Gastrocnemius medialis (tissue), 4 donors: ENCODE results near the gene KIAA0319L. TPM values are rescaled to one million over a fixed set of nuclear protein-coding genes. Genes with fewer than 3 reads are reported as not detected.

Experiments
- ATAC-seq, 2 donors: fragments of 150-250 bp; one replicate each; pipeline ENCODE4 v1.9.1; 2016
- DNase-seq, 2 donors: peaks; one replicate each; pipeline ENCODE4 v3.0.0-alpha.2; 2019
- H3K27ac ChIP-seq, 4 donors: fragments of 200-600 bp; sonication (generic); 1 replicate in 1 of 4; 2 replicates in 3 of 4; pipeline ENCODE4 v1.5.1; 2016 to 2018; ENCODE audit warnings: mild to moderate bottlenecking in 2 of 4, moderate library complexity in 1 of 4
- H3K27me3 ChIP-seq, 3 donors: fragments of 200-600 bp; sonication (generic) in 2 of 3; 1 replicate in 1 of 3; 2 replicates in 2 of 3; pipeline versions ENCODE4 v1.5.1 to v1.6.0; 2016 to 2019; ENCODE audit warnings: mild to moderate bottlenecking in 1 of 3, moderate library complexity in 1 of 3
- H3K36me3 ChIP-seq, 2 donors: fragments of 200-600 bp; sonication (generic) in 1 of 2; one replicate each; pipeline ENCODE4 v1.5.1; 2017 to 2018
- H3K4me1 ChIP-seq, 2 donors: fragments of 200-600 bp; sonication (generic) in 1 of 2; one replicate each; pipeline ENCODE4 v1.5.1; 2016 to 2017; ENCODE audit warnings: mild to moderate bottlenecking in 2 of 2
- H3K4me3 ChIP-seq, 4 donors: fragments of 200-600 bp; sonication (generic) in 3 of 4; 1 replicate in 1 of 4; 2 replicates in 3 of 4; pipeline ENCODE4 v1.5.1; 2016 to 2019; ENCODE audit warnings: mild to moderate bottlenecking in 2 of 4
- H3K9me3 ChIP-seq, 3 donors: fragments of 200-600 bp; sonication (generic) in 2 of 3; 1 replicate in 1 of 3; 2 replicates in 2 of 3; pipeline ENCODE4 v1.5.1; 2016 to 2019
- POLR2A ChIP-seq, 2 donors: fragments of 450-650 bp; IDR thresholded peaks; one replicate each; pipeline ENCODE4 v1.6.1; 2017; ENCODE audit warnings: antibody characterized with exemption in 2 of 2, mild to moderate bottlenecking in 2 of 2, moderate library complexity in 2 of 2
- in situ Hi-C, 4 donors: fragments of 200-750 bp; cut with MboI; loops; one replicate each; pipeline versions ENCODE4 v1.15.0 to v1.8.0; 2017; ENCODE audit warnings: low sequenced_read_pairs in 4 of 4
- intact Hi-C: fragments of 100-400 bp; cut with DNase I; formaldehyde crosslinking; loops from one replicate; pipeline ENCODE4 v1.15.1; 2023; ENCODE audit warnings: low total_unique reads
- total RNA-seq, 4 donors: library from RNA; depleted of rRNA; stranded (reverse); fragments of >200 nt; gene quantifications; one replicate each; pipeline versions ENCODE4 v1.1.0 to v1.2.3, GENCODE V29; 2016
- TF ChIP-seq, protein P1 (sequence below), 5 experiments: fragments of 450-650 bp in 3 of 5; fragments of 200-600 bp in 2 of 5; sonication (generic) in 2 of 5; IDR thresholded peaks in 4 of 5; conservative IDR thresholded peaks in 1 of 5; 1 replicate in 4 of 5; 2 replicates in 1 of 5; pipeline ENCODE4 v1.5.1; 2016 to 2019; ENCODE audit warnings: antibody characterized with exemption in 5 of 5, mild to moderate bottlenecking in 3 of 5, moderate library complexity in 3 of 5

Gene KIAA0319L
- total RNA-seq, 4 donors from 2014 or later: 44.4 to 85.0 (median 69.2) TPM

DNA sequence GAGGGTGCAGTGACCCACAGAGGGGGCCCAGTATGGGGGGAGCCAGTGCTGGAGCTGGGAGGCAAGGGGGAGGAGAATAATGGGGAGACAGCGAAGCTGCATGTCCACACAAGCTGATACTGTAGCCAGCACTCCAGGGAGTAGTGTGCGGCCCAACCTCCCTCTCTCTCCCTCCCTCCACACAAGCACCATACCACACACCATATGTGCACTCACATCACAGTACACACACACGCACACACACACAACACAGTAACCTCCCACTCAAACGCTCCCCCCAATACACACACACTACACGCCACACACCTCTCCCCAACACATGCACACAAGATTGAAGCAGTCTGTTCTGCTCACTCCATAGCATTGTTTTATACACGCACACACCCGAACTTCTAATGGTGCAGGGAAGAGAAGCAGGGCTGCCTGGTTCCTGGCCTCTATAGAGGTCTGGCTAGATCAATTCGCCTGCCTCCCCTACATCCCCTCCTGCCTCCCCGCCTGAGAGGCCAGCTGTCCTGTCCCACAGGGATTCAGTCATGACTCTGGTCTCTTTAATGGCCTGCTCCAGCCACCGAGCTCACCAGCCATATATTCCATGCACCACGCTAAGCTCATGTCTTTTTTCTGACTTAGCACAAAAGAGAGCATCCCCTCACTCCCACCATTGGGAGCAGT is 4.2 kb upstream of the KIAA0319L start:
- in situ Hi-C loops (loop anchor here (5.0 to 10.0 kb wide), 3 partner anchors 109 to 163 kb away; no protein-coding TSS in a partner anchor), intact Hi-C loops (no loop called here)
- ATAC-seq (no peak), DNase-seq (no peak)
- no peak overlapping the region for H3K27ac ChIP-seq
- H3K4me3 ChIP-seq: peak overlapping the region in 2 of 4 donors; percentile 11 to 27
- H3K27me3 ChIP-seq: no peaks in the 10 kb centered on the region
- no peaks in the 10 kb centered on the region for H3K9me3 ChIP-seq
- H3K4me1 ChIP-seq: peaks cover 12 to 32% of the 10 kb centered on the region in 2 donors
- no peak for TF ChIP-seq POLR2A (IDR thresholded peaks at IDR 0.05)
- TF ChIP-seq, protein P1, sequence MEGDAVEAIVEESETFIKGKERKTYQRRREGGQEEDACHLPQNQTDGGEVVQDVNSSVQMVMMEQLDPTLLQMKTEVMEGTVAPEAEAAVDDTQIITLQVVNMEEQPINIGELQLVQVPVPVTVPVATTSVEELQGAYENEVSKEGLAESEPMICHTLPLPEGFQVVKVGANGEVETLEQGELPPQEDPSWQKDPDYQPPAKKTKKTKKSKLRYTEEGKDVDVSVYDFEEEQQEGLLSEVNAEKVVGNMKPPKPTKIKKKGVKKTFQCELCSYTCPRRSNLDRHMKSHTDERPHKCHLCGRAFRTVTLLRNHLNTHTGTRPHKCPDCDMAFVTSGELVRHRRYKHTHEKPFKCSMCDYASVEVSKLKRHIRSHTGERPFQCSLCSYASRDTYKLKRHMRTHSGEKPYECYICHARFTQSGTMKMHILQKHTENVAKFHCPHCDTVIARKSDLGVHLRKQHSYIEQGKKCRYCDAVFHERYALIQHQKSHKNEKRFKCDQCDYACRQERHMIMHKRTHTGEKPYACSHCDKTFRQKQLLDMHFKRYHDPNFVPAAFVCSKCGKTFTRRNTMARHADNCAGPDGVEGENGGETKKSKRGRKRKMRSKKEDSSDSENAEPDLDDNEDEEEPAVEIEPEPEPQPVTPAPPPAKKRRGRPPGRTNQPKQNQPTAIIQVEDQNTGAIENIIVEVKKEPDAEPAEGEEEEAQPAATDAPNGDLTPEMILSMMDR (IDR thresholded peaks at IDR 0.05 in 4 of 5, conservative IDR thresholded peaks at IDR 0.05 in 1 of 5): no peak
- H3K36me3 ChIP-seq: peaks cover 0 to 9% of the 10 kb centered on the region in 2 donors

DNA sequence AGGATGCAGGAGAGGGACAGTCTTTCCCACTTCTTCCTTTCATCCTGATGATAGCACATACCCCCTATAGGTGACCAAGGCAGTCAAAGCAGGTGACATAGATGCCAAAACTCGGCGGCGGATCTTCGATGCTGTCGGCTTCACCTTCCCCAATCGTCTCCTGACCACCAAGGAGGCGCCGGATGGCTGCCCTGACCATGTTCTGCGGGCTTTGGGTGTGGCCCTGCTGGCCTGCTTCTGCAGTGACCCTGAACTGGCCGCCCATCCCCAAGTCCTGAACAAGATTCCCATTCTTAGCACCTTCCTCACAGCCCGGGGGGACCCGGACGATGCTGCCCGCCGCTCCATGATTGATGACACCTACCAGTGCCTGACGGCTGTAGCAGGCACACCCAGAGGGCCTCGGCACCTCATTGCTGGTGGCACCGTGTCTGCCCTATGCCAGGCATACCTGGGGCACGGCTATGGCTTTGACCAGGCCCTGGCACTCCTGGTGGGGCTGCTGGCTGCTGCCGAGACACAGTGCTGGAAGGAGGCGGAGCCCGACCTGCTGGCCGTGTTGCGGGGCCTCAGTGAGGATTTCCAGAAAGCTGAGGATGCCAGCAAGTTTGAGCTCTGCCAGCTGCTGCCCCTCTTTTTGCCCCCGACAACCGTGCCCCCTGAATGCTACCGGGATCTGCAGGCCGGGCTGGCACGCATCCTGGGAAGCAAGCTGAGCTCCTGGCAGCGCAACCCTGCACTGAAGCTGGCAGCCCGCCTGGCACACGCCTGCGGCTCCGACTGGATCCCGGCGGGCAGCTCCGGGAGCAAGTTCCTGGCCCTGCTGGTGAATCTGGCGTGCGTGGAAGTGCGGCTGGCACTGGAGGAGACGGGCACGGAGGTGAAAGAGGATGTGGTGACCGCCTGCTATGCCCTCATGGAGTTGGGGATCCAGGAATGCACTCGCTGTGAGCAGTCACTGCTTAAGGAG is 3.3 kb upstream of the KIAA0319L start:
- H3K27ac ChIP-seq: peak overlapping the region in 1 of 4 donors; percentile 29
- intact Hi-C loops (no loop called here), in situ Hi-C loops (loop anchor here (5.0 to 10.0 kb wide), 3 partner anchors 108 to 164 kb away; no protein-coding TSS in a partner anchor)
- H3K27me3 ChIP-seq: no peaks in the 10 kb centered on the region
- ATAC-seq: no peak
- no peak for TF ChIP-seq POLR2A (IDR thresholded peaks at IDR 0.05)
- TF ChIP-seq, protein P1 (IDR thresholded peaks at IDR 0.05 in 4 of 5, conservative IDR thresholded peaks at IDR 0.05 in 1 of 5): no peak
- no peaks in the 10 kb centered on the region for H3K9me3 ChIP-seq
- DNase-seq: peak; percentile 45 to 73
- H3K4me3 ChIP-seq: peak overlapping the region in 3 of 4 donors; percentile 11 to 27 (median 13)
- peaks cover 0 to 9% of the 10 kb centered on the region in 2 donors for H3K36me3 ChIP-seq
- peaks cover 21 to 41% of the 10 kb centered on the region in 2 donors for H3K4me1 ChIP-seq

DNA sequence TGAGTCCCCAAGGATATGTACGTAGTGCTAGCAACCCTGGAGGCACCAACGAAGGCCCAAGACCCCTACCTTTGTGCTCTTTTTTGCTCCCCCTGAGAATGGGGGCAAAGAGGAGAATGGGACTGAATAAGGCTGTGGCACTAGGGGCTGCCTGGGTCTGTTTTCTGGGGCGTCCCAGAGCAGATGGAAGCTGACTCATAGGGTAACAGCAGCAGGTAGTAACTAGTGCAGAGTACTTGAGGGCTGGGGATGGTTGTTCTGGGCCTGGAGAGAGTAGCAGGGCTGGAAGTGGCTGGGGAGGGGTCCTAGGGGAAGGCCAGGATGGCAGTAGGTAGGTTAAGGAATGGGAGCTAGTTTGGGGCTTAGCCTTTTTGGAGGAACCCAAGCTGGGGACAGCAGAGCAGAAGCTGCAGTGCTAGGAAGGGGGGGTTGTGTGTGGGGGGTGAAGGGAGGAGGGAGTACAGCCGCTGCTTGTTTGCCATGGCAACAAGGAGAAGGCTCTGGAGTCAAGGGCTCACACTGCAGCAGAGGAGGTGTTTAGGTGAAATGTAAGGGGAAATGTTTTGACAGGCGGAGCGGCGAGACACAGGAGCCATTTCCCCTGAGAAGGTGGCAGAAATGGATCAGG is 2.2 kb upstream of the KIAA0319L start:
- Histone ChIP-seq H3K27me3 (no peaks in the 10 kb centered on the region), H3K27ac (no peak overlapping the region), H3K4me1 (peaks cover 32 to 52% of the 10 kb centered on the region in 2 donors), H3K9me3 (no peaks in the 10 kb centered on the region), H3K4me3 (no peak overlapping the region), H3K36me3 (peaks cover 0 to 9% of the 10 kb centered on the region in 2 donors)
- in situ Hi-C loops (loop anchor here in 1 of 4 donors (10.0 kb wide), 1 partner anchor 365 kb away; the partner anchor contains the start of gene SFPQ), intact Hi-C loops (loop anchor here (5.0 to 10.0 kb wide), 2 partner anchors 158 to 905 kb away; partner anchors contain the start of genes C1orf216 and MRPS15)
- ATAC-seq (no peak), DNase-seq (no peak)
- TF ChIP-seq POLR2A (IDR thresholded peaks at IDR 0.05): no peak
- TF ChIP-seq, protein P1 (IDR thresholded peaks at IDR 0.05 in 4 of 5, conservative IDR thresholded peaks at IDR 0.05 in 1 of 5): no peak
